H9 (cell line): ENCODE measurements around the gene NUAK2. TPM values are rescaled to one million over a fixed set of nuclear protein-coding genes. Genes with fewer than 3 reads are reported as not detected.

Source experiments
- DNase-seq: peaks from one replicate; pipeline ENCODE4 v3.0.0-alpha.2; 2017
- H2AFZ ChIP-seq: one replicate; pipeline ENCODE4 v1.6.1; 2013; ENCODE audit warnings: mild to moderate bottlenecking, low read length, control low read depth, moderate library complexity
- H2AK5ac ChIP-seq: 2 replicates; pipeline ENCODE4 v1.6.1; 2013; ENCODE audit warnings: low read length, control low read depth, mixed read lengths; ENCODE audit not compliant: insufficient read length
- H2BK120ac ChIP-seq: one replicate; pipeline ENCODE4 v1.6.1; 2013; ENCODE audit warnings: low read depth, mild to moderate bottlenecking, low read length, control low read depth, inconsistent platforms; ENCODE audit not compliant: poor library complexity, severe bottlenecking
- H2BK12ac ChIP-seq: 2 replicates; pipeline ENCODE4 v1.6.1; 2013; ENCODE audit warnings: low read length, control low read depth, mixed read lengths, low read depth; ENCODE audit not compliant: insufficient read length
- H2BK15ac ChIP-seq: 2 replicates; pipeline ENCODE4 v1.6.1; 2013; ENCODE audit warnings: low read depth, low read length, control low read depth
- H2BK20ac ChIP-seq: one replicate; pipeline ENCODE4 v1.6.1; 2013; ENCODE audit warnings: low read depth, mild to moderate bottlenecking, low read length, control low read depth, inconsistent platforms; ENCODE audit not compliant: poor library complexity, severe bottlenecking
- H2BK5ac ChIP-seq: 2 replicates; pipeline ENCODE4 v1.6.1; 2013; ENCODE audit warnings: low read length, control low read depth, mixed read lengths; ENCODE audit not compliant: insufficient read length
- H3K14ac ChIP-seq: 2 replicates; pipeline ENCODE4 v1.6.1; 2013; ENCODE audit warnings: low read length, control low read depth; ENCODE audit not compliant: insufficient read depth
- H3K18ac ChIP-seq: 2 replicates; pipeline ENCODE4 v1.6.1; 2013; ENCODE audit warnings: low read depth, mild to moderate bottlenecking, mixed read lengths, low read length, control low read depth; ENCODE audit not compliant: insufficient read length
- H3K23ac ChIP-seq: 2 replicates; pipeline ENCODE4 v1.6.1; 2013; ENCODE audit warnings: low read length, control low read depth, mixed read lengths, low read depth; ENCODE audit not compliant: insufficient read length
- H3K23me2 ChIP-seq: 2 replicates; pipeline ENCODE4 v1.6.1; 2013; ENCODE audit warnings: low read depth, mild to moderate bottlenecking, mixed read lengths, low read length, control low read depth; ENCODE audit not compliant: insufficient read length, poor library complexity, severe bottlenecking
- H3K27ac ChIP-seq: 2 replicates; pipeline ENCODE4 v1.5.1; 2013; ENCODE audit warnings: low read length, control low read depth, mixed read lengths, low read depth; ENCODE audit not compliant: insufficient read length
- H3K27me3 ChIP-seq: 2 replicates; pipeline ENCODE4 v1.6.1; 2013; ENCODE audit warnings: low read length, control low read depth, inconsistent platforms; ENCODE audit not compliant: insufficient read depth
- H3K4ac ChIP-seq: 2 replicates; pipeline ENCODE4 v1.6.1; 2013; ENCODE audit warnings: low read depth, mild to moderate bottlenecking, control low read depth, inconsistent platforms, low read length, moderate library complexity
- H3K4me1 ChIP-seq: 2 replicates; pipeline ENCODE4 v1.6.1; 2013; ENCODE audit warnings: low read length, control low read depth, inconsistent platforms; ENCODE audit not compliant: insufficient read depth
- H3K4me2 ChIP-seq: 2 replicates; pipeline ENCODE4 v1.6.1; 2013; ENCODE audit warnings: low read length, control low read depth, mixed read lengths; ENCODE audit not compliant: insufficient read length, insufficient read depth
- H3K56ac ChIP-seq: 2 replicates; pipeline ENCODE4 v1.6.1; 2013; ENCODE audit warnings: low read depth, mild to moderate bottlenecking, mixed read lengths, low read length, control low read depth; ENCODE audit not compliant: insufficient read length
- H3K79me1 ChIP-seq: 2 replicates; pipeline ENCODE4 v1.6.1; 2013; ENCODE audit warnings: low read depth, mild to moderate bottlenecking, moderate library complexity, low read length, control low read depth, inconsistent platforms; ENCODE audit not compliant: insufficient read depth, poor library complexity, severe bottlenecking
- H3K79me2 ChIP-seq: 2 replicates; pipeline ENCODE4 v1.6.1; 2013; ENCODE audit warnings: low read length, control low read depth, inconsistent platforms; ENCODE audit not compliant: insufficient read depth
- H3K9ac ChIP-seq: 2 replicates; pipeline ENCODE4 v1.6.1; 2013; ENCODE audit warnings: low read length, control low read depth, mixed read lengths; ENCODE audit not compliant: insufficient read length; ENCODE audit errors: extremely low read depth
- H3K9me3 ChIP-seq: one replicate; pipeline ENCODE4 v1.6.1; 2013; ENCODE audit warnings: low read depth, low read length, inconsistent platforms; ENCODE audit not compliant: control insufficient read depth
- H3T11ph ChIP-seq: one replicate; pipeline ENCODE4 v1.6.1; 2013; ENCODE audit warnings: mild to moderate bottlenecking, low read length, control low read depth, inconsistent platforms
- H4K20me1 ChIP-seq: one replicate; pipeline ENCODE4 v1.6.1; 2013; ENCODE audit not compliant: control insufficient read depth, insufficient read length, insufficient read depth
- H4K5ac ChIP-seq: 2 replicates; pipeline ENCODE4 v1.6.1; 2013; ENCODE audit warnings: low read depth, mild to moderate bottlenecking, mixed read lengths, low read length, control low read depth; ENCODE audit not compliant: insufficient read length
- H4K8ac ChIP-seq: replicated peaks from 2 replicates; pipeline ENCODE4 v1.6.1; 2013; ENCODE audit warnings: low read length, control low read depth, mixed read lengths, low read depth; ENCODE audit not compliant: insufficient read length
- H4K91ac ChIP-seq: 2 replicates; pipeline ENCODE4 v1.6.1; 2013; ENCODE audit warnings: low read depth, mild to moderate bottlenecking, moderate library complexity, mixed read lengths, low read length, control low read depth; ENCODE audit not compliant: insufficient read length
- H3K27ac Mint-ChIP-seq, 3 experiments: 2 replicates in 2 of 3; 3 replicates in 1 of 3; pipeline ENCODE4 v1.8.0; 2020 to 2021; ENCODE audit warnings: mixed read lengths in 3 of 3, mild to moderate bottlenecking in 1 of 3, moderate library complexity in 1 of 3
- H3K27me3 Mint-ChIP-seq: 2 replicates; pipeline ENCODE4 v1.8.0; 2021; ENCODE audit warnings: low read depth, mild to moderate bottlenecking, moderate library complexity, mixed read lengths
- H3K36me3 Mint-ChIP-seq, 3 experiments: 2 replicates in 2 of 3; 3 replicates in 1 of 3; pipeline ENCODE4 v1.8.0; 2020 to 2021; ENCODE audit warnings: low read depth in 3 of 3, mixed read lengths in 3 of 3; ENCODE audit not compliant: insufficient read depth in 1 of 3
- H3K4me1 Mint-ChIP-seq, 2 experiments: 2 replicates each; pipeline ENCODE4 v1.8.0; 2020; ENCODE audit warnings: mixed read lengths in 2 of 2
- H3K4me3 Mint-ChIP-seq, 2 experiments: 2 replicates in 1 of 2; 3 replicates in 1 of 2; pipeline ENCODE4 v1.8.0; 2020 to 2021; ENCODE audit warnings: mild to moderate bottlenecking in 2 of 2, mixed read lengths in 2 of 2, moderate library complexity in 1 of 2
- H3K9me3 Mint-ChIP-seq, 2 experiments: 2 replicates in 1 of 2; 3 replicates in 1 of 2; pipeline ENCODE4 v1.8.0; 2020; ENCODE audit warnings: mild to moderate bottlenecking in 2 of 2, mixed read lengths in 2 of 2, moderate library complexity in 1 of 2
- WGBS: extraction: QIAGEN DNeasy Blood & Tissue Kit; methylation state at CpG from one replicate; pipeline ENCODE4 v1.1.7; 2013; ENCODE audit warnings: missing lambda C conversion rate, low lambda C conversion rate, mixed read lengths; ENCODE audit not compliant: insufficient read length; ENCODE audit errors: extremely low coverage; 5-methylcytosine and 5-hydroxymethylcytosine counted together
- total RNA-seq: library from RNA; stranded (reverse); gene quantifications from 2 replicates; pipeline ENCODE4 v1.2.1, GENCODE V29; 2021
- TF ChIP-seq, protein P1 (sequence below): fragments of 200-600 bp; sonication (generic); conservative IDR thresholded peaks from 3 replicates; pipeline ENCODE4 v1.8.0; 2021; ENCODE audit warnings: antibody characterized with exemption, mild to moderate bottlenecking

NUAK2 gene
- total RNA-seq, 1 experiment from 2014 or later, result 15.4 TPM

DNA sequence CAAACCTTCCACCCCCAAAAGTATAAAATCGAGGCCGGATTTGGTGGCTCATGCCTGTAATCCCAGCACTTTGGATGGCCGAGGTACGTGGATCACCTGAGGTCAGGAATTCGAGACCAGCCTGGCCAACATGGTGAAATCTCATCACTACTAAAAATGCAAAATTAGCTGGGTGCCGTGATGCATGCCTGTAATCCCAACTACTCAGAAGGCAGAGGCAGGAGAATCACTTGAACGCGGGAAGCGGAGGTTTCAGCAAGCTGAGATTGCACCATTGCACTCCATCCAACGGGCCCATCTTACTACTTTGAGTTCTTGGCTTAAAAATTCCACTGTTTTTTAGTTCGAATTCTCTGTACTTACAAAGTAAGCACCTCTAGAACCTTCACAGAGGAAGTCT, 24.2 kb upstream of the NUAK2 start:
- H3K4me1 Mint-ChIP-seq, result peaks cover 54 to 55% of the 10 kb centered on the region in 2 experiments
- WGBS, result no CpG with 5 or more reads among the region's 11 CpGs
- Histone ChIP-seq H3K18ac (no peak overlapping the region), H3K79me1 (no peaks in the 10 kb centered on the region), H3K9me3 (no peaks in the 10 kb centered on the region), H3T11ph (no peak overlapping the region), H2AFZ (no peak overlapping the region), H2BK5ac (no peak overlapping the region), H3K23ac (no peak overlapping the region), H3K27me3 (peaks cover 12% of the 10 kb centered on the region; the same call in 1 of the 2 replicates), H3K4ac (no peak overlapping the region), H2BK15ac (no peak overlapping the region), H3K14ac (no peak overlapping the region), H3K27ac (no peak overlapping the region), H4K91ac (no peak overlapping the region), H2BK20ac (no peak overlapping the region), H2AK5ac (no peak overlapping the region), H3K23me2 (peaks cover 4% of the 10 kb centered on the region), H3K56ac (no peak overlapping the region), H2BK120ac (no peak overlapping the region), H3K79me2 (no peaks in the 10 kb centered on the region), H4K5ac (no peak overlapping the region), H4K20me1 (no peaks in the 10 kb centered on the region), H4K8ac (no peak overlapping the region), H3K9ac (no peak overlapping the region), H3K4me2 (no peak overlapping the region), H2BK12ac (no peak overlapping the region), H3K4me1 (peaks cover 3% of the 10 kb centered on the region; the same call in 1 of the 2 replicates)
- no peaks in the 10 kb centered on the region for H3K9me3 Mint-ChIP-seq
- DNase-seq, result no peak
- TF ChIP-seq, protein P1, sequence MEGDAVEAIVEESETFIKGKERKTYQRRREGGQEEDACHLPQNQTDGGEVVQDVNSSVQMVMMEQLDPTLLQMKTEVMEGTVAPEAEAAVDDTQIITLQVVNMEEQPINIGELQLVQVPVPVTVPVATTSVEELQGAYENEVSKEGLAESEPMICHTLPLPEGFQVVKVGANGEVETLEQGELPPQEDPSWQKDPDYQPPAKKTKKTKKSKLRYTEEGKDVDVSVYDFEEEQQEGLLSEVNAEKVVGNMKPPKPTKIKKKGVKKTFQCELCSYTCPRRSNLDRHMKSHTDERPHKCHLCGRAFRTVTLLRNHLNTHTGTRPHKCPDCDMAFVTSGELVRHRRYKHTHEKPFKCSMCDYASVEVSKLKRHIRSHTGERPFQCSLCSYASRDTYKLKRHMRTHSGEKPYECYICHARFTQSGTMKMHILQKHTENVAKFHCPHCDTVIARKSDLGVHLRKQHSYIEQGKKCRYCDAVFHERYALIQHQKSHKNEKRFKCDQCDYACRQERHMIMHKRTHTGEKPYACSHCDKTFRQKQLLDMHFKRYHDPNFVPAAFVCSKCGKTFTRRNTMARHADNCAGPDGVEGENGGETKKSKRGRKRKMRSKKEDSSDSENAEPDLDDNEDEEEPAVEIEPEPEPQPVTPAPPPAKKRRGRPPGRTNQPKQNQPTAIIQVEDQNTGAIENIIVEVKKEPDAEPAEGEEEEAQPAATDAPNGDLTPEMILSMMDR, result no peak
- H3K36me3 Mint-ChIP-seq, result peaks cover 0 to 2% (median 0%) of the 10 kb centered on the region in 3 experiments; a peak in 2 of 7 replicates
- H3K4me3 Mint-ChIP-seq, result peak overlapping the region in 1 of 2 experiments; percentile 16; a peak in 1 of 5 replicates
- H3K27ac Mint-ChIP-seq, result no peak overlapping the region
- H3K27me3 Mint-ChIP-seq, result peaks cover 67% of the 10 kb centered on the region
